AG04450 (cell line): ENCODE results near the gene ADISSP. TPM values are rescaled to one million over a fixed set of nuclear protein-coding genes. Genes with fewer than 3 reads are reported as not detected.

ENCODE experiments used
- CTCF ChIA-PET: fragments of 300-600, 350-600 bp; formaldehyde crosslinking; extraction: SDS; loops from one replicate; lab custom pipeline; 2022; ENCODE audit warnings: antibody characterized with exemption, inconsistent platforms; lab: Charles Lee
- POLR2A ChIA-PET: fragments of 350-600 bp; formaldehyde crosslinking; extraction: SDS; loops from one replicate; lab custom pipeline; 2021; ENCODE audit warnings: antibody characterized with exemption, inconsistent platforms; lab: Yijun Ruan, JAX
- DNase-seq: peaks from one replicate; pipeline ENCODE4 v3.0.0-alpha.2; 2011; ENCODE audit warnings: low read depth, low spot score
- H3K27ac ChIP-seq: one replicate; pipeline ENCODE4 v1.5.1; 2012; ENCODE audit warnings: low read depth, low read length, control low read depth
- H3K27me3 ChIP-seq: one replicate; pipeline ENCODE4 v1.6.0; 2012; ENCODE audit warnings: low read length; ENCODE audit not compliant: control insufficient read depth, insufficient read depth
- H3K4me3 ChIP-seq: 2 replicates; pipeline ENCODE4 v1.5.1; 2011; ENCODE audit warnings: mild to moderate bottlenecking, low read depth, low read length, control low read depth
- H3K9me3 ChIP-seq: 2 replicates; pipeline ENCODE4 v1.5.1; 2012; ENCODE audit warnings: low read length; ENCODE audit not compliant: control insufficient read depth, insufficient read depth
- polyA plus RNA-seq: library from polyadenylated mRNA; depleted of rRNA; stranded (reverse); fragments of >200 nt; gene quantifications from 2 replicates; pipeline ENCODE4 v1.2.3, GENCODE V29; 2011
- TF ChIP-seq, protein P1 (sequence below): IDR thresholded peaks from 2 replicates; pipeline ENCODE4 v1.5.1; 2011; ENCODE audit warnings: low read depth, low read length, control low read depth, inconsistent platforms

Gene ADISSP
- polyA plus RNA-seq, 1 experiment: 22.6 TPM

- Histone ChIP-seq H3K4me3 (no peak overlapping the region), H3K27ac (no peak overlapping the region), H3K9me3 (peaks cover 4% of the 10 kb centered on the region; the same call in 1 of the 2 replicates), H3K27me3 (no peaks in the 10 kb centered on the region)
- CTCF ChIA-PET: interaction anchor here (1.0 to 1.5 kb wide), 8 partner anchors 10 to 104 kb away, joined by 3 to 7 read pairs (median 4); no protein-coding TSS in a partner anchor
- POLR2A ChIA-PET: interaction anchor here (1.4 kb wide), 1 partner anchor 16 kb away, joined by 3 read pairs; the partner anchor contains the start of gene ADISSP
- TF ChIP-seq, protein P1, sequence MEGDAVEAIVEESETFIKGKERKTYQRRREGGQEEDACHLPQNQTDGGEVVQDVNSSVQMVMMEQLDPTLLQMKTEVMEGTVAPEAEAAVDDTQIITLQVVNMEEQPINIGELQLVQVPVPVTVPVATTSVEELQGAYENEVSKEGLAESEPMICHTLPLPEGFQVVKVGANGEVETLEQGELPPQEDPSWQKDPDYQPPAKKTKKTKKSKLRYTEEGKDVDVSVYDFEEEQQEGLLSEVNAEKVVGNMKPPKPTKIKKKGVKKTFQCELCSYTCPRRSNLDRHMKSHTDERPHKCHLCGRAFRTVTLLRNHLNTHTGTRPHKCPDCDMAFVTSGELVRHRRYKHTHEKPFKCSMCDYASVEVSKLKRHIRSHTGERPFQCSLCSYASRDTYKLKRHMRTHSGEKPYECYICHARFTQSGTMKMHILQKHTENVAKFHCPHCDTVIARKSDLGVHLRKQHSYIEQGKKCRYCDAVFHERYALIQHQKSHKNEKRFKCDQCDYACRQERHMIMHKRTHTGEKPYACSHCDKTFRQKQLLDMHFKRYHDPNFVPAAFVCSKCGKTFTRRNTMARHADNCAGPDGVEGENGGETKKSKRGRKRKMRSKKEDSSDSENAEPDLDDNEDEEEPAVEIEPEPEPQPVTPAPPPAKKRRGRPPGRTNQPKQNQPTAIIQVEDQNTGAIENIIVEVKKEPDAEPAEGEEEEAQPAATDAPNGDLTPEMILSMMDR: no peak
- no peak for DNase-seq
Observed at GRCh38 chr20:3751675-3752385, 15.7 kb downstream of the ADISSP start.

- DNase-seq: no peak
- Histone ChIP-seq H3K9me3 (peaks cover 4% of the 10 kb centered on the region; the same call in 1 of the 2 replicates), H3K27me3 (no peaks in the 10 kb centered on the region), H3K4me3 (no peak overlapping the region), H3K27ac (no peak overlapping the region)
- TF ChIP-seq, protein P1: no peak
- CTCF ChIA-PET: interaction anchor here (0.9 to 1.6 kb wide), 7 partner anchors 14 to 104 kb away, joined by 3 to 5 read pairs (median 4); no protein-coding TSS in a partner anchor
- POLR2A ChIA-PET: no interaction called here
Observed at GRCh38 chr20:3751305-3751674, 16.3 kb downstream of the ADISSP start.

DNA sequence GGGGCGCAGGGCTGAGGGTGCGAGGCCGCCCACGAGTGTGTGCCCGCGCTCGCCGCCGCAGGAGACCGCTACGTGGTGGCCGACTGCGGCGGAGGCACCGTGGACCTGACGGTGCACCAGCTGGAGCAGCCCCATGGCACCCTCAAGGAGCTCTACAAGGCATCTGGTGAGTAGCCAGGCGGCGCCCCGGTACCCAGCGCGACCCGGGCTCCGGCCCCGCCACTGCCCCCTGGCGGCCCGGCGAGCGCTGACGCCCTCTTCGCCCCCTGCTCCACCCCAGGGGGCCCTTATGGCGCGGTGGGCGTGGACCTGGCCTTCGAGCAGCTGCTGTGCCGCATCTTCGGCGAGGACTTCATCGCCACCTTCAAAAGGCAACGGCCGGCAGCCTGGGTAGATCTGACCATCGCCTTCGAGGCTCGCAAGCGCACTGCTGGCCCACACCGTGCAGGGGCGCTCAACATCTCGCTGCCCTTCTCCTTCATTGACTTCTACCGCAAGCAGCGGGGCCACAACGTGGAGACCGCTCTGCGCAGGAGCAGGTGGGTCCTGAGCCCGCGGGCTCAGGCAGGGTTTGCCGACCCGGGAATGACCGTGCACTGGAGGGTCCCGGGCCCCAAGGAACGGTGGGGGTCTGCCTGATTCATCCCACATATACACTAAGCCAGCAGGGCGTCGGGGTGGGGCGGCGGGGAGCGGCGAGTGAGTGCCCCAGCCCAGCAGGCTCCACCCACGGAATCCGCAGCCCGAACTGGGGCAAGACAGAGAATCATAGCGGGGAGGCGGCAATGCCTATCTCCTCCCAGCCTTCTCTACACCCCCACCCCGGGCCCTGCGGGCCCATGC lies 17.6 kb downstream of the ADISSP start:
- Histone ChIP-seq H3K27ac (no peak overlapping the region), H3K27me3 (no peaks in the 10 kb centered on the region), H3K9me3 (peaks cover 11% of the 10 kb centered on the region; the same call in 1 of the 2 replicates), H3K4me3 (no peak overlapping the region)
- TF ChIP-seq, protein P1: peak; percentile 22
- ChIA-PET POLR2A (no interaction called here), CTCF (interaction anchor here (0.6 to 1.6 kb wide), 5 partner anchors 11 to 72 kb away, joined by 3 to 5 read pairs (median 4); partner anchors contain the start of gene AP5S1)
- no peak for DNase-seq

- POLR2A ChIA-PET: no interaction called here
- Histone ChIP-seq H3K27ac (no peak overlapping the region), H3K27me3 (no peaks in the 10 kb centered on the region), H3K9me3 (peaks cover 14% of the 10 kb centered on the region; the same call in 1 of the 2 replicates), H3K4me3 (no peak overlapping the region)
- no peak for DNase-seq
- CTCF ChIA-PET: interaction anchor here (0.6 kb wide), 1 partner anchor 12 kb away, joined by 4 read pairs; no protein-coding TSS in a partner anchor
- TF ChIP-seq, protein P1: no peak
Observed at GRCh38 chr20:3749087-3749688, 18.4 kb downstream of the ADISSP start.
